GM18870 (cell line): ENCODE measurements around the gene RAPGEF4.

Experiments
- ATAC-seq: cut with Tn5 transposase; IDR thresholded peaks from one replicate; pipeline ENCODE4 v1.9.1; 2021; ENCODE audit warnings: moderate library complexity; ENCODE audit not compliant: unreplicated experiment

Gene RAPGEF4

GRCh38 chr2:172735582-172736423 lies at the start of gene RAPGEF4:
TSS of gene RAPGEF4 (plus strand) at chr2:172735845. CDS start at chr2:172735984, 139 bp downstream.
- ATAC-seq, result no peak

GRCh38 chr2:172693037-172693436 lies 42.6 kb upstream of the RAPGEF4 start:
- ATAC-seq, result no peak

GRCh38 chr2:172693529-172694455 lies 41.9 kb upstream of the RAPGEF4 start:
- ATAC-seq, result no peak

GRCh38 chr2:172697296-172697695 lies 38.3 kb upstream of the RAPGEF4 start:
- ATAC-seq, result no peak

- peak; percentile 86 for ATAC-seq
Observed at GRCh38 chr2:172698041-172698863, 37.4 kb upstream of the RAPGEF4 start.

- no peak for ATAC-seq
Observed at GRCh38 chr2:172701250-172701649, 34.4 kb upstream of the RAPGEF4 start.

- ATAC-seq, result no peak
Observed at GRCh38 chr2:172702451-172702850, 33.2 kb upstream of the RAPGEF4 start.

GRCh38 chr2:172704072-172704936 lies 31.3 kb upstream of the RAPGEF4 start:
- no peak for ATAC-seq

GRCh38 chr2:172705352-172705751 lies 30.3 kb upstream of the RAPGEF4 start:
- no peak for ATAC-seq

GRCh38 chr2:172708247-172708646 lies 27.4 kb upstream of the RAPGEF4 start:
- no peak for ATAC-seq

- ATAC-seq, result no peak
Observed at GRCh38 chr2:172709566-172710291, 25.9 kb upstream of the RAPGEF4 start.

GRCh38 chr2:172710584-172711047 lies 25.0 kb upstream of the RAPGEF4 start:
- no peak for ATAC-seq

GRCh38 chr2:172711110-172711509 lies 24.5 kb upstream of the RAPGEF4 start:
- no peak for ATAC-seq

- ATAC-seq, result no peak
Observed at GRCh38 chr2:172712251-172712650, 23.4 kb upstream of the RAPGEF4 start.

- ATAC-seq, result no peak
Observed at GRCh38 chr2:172713365-172713875, 22.2 kb upstream of the RAPGEF4 start.

GRCh38 chr2:172722481-172722880 lies 13.2 kb upstream of the RAPGEF4 start:
- ATAC-seq, result no peak

- no peak for ATAC-seq
Observed at GRCh38 chr2:172723286-172723685, 12.4 kb upstream of the RAPGEF4 start.

GRCh38 chr2:172724724-172725123 lies 10.9 kb upstream of the RAPGEF4 start:
- ATAC-seq, result no peak

- ATAC-seq, result no peak
Observed at GRCh38 chr2:172725284-172725683, 10.4 kb upstream of the RAPGEF4 start.
